Common myeloid progenitor, CD34-positive (primary cell): Measurements from ENCODE around the gene LTB4R.

Experiments used
- CTCF ChIA-PET: fragments of 350-600 bp; sonication (Branson Sonifier 250); formaldehyde crosslinking; loops from one replicate; lab custom pipeline; 2021; ENCODE audit warnings: antibody characterized with exemption; lab: Charles Lee
- POLR2A ChIA-PET: fragments of 350-600 bp; sonication (Branson Sonifier 250); formaldehyde crosslinking; loops from one replicate; lab custom pipeline; 2021; ENCODE audit warnings: antibody characterized with exemption; lab: Charles Lee
- DNase-seq, 3 donors: peaks; one replicate each; pipeline versions ENCODE4 v3.0.0 to v3.0.0-alpha.2; 2013
- H3K27ac ChIP-seq, 2 experiments: 1 replicate in 1 of 2; 2 replicates in 1 of 2; pipeline ENCODE4 v1.7.0; 2013; ENCODE audit warnings: inconsistent platforms in 2 of 2, low read length in 2 of 2, mild to moderate bottlenecking in 2 of 2, low read depth in 1 of 2, moderate library complexity in 1 of 2; ENCODE audit not compliant: severe bottlenecking in 2 of 2, insufficient read depth in 1 of 2, poor library complexity in 1 of 2
- H3K27me3 ChIP-seq, 5 experiments: replicated peaks in 2 of 5; 1 replicate in 3 of 5; 2 replicates in 2 of 5; pipeline versions ENCODE4 v1.6.1 to v1.7.0; 2013; ENCODE audit warnings: low read length in 4 of 5, mild to moderate bottlenecking in 2 of 5, moderate library complexity in 2 of 5, inconsistent platforms in 1 of 5; ENCODE audit not compliant: insufficient read depth in 5 of 5, control insufficient read depth in 4 of 5
- H3K36me3 ChIP-seq, 4 experiments: 1 replicate in 2 of 4; 2 replicates in 2 of 4; pipeline versions ENCODE4 v1.6.1 to v1.7.0; 2013; ENCODE audit warnings: low read length in 3 of 4, control low read depth in 1 of 4, mild to moderate bottlenecking in 1 of 4; ENCODE audit not compliant: control insufficient read depth in 4 of 4, insufficient read depth in 4 of 4
- H3K4me1 ChIP-seq, 4 experiments: 1 replicate in 3 of 4; 2 replicates in 1 of 4; pipeline versions ENCODE4 v1.6.1 to v1.7.1; 2013; ENCODE audit warnings: low read length in 3 of 4, mild to moderate bottlenecking in 3 of 4, control low read depth in 1 of 4, inconsistent platforms in 1 of 4, moderate library complexity in 1 of 4; ENCODE audit not compliant: control insufficient read depth in 4 of 4, insufficient read depth in 4 of 4; ENCODE audit errors: control extremely low read depth in 1 of 4
- H3K4me3 ChIP-seq, 7 experiments: 1 replicate in 4 of 7; 2 replicates in 3 of 7; pipeline versions ENCODE4 v1.5.1 to v1.7.0; 2013; ENCODE audit warnings: mild to moderate bottlenecking in 7 of 7, low read length in 6 of 7, moderate library complexity in 6 of 7, inconsistent platforms in 2 of 7, low read depth in 2 of 7, control low read depth in 1 of 7; ENCODE audit not compliant: insufficient read depth in 4 of 7, control insufficient read depth in 1 of 7; ENCODE audit errors: extremely low read depth in 1 of 7
- H3K9me3 ChIP-seq, 5 experiments: 1 replicate in 4 of 5; 2 replicates in 1 of 5; pipeline versions ENCODE4 v1.6.1 to v1.7.1; 2013; ENCODE audit warnings: low read length in 4 of 5, mild to moderate bottlenecking in 2 of 5, inconsistent platforms in 1 of 5, low read depth in 1 of 5, moderate library complexity in 1 of 5; ENCODE audit not compliant: control insufficient read depth in 4 of 5, insufficient read depth in 2 of 5; ENCODE audit errors: control extremely low read depth in 1 of 5
- WGBS: methylation state at CpG from one replicate; pipeline ENCODE4 v1.1.5; 2013; ENCODE audit not compliant: insufficient coverage; 5-methylcytosine and 5-hydroxymethylcytosine counted together

LTB4R gene

DNA sequence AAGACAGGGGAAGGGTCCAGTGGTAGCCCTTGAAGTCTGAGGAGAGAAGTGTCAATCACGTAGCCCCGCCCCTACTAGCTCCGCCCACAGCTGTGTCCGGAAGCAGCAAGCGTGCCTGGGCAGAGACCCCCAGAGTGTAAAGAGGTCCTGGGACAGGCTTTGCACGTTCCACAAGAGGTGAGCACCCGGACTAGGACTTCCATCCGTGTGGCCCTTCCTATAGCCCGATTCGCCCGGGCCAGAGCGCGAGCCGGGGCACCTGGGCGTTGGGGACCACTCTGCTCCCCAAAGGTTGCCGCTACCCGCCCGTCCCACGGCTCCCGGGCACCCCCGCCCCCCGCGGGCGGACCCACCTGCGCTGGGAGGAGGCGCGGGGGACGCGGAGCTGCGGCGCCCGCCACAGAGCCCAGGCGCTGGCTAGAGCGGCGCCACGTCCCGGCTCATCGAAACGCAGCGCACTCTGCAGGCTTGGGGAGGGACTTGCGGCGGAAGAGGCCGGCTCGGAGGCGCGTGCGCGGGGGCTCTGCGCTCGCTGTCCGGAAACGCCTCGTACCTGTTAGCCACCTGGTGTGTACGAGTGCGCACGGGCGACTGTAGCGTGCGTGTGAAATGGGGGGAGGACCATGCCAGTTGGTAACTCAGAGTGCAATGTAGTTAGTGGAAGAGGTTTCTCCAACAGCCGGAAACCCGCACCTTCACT, 40.0 kb upstream of the LTB4R start, which contains the start of gene RABGGTA:
Gene RABGGTA, minus strand, starts transcription at position 464 of the 700 bp plus-strand sequence. CDS start 482 bp downstream, outside the sequence.
- POLR2A ChIA-PET, result interaction anchor here (0.6 to 1.4 kb wide), 6 partner anchors 9 to 56 kb away, joined by 3 to 6 read pairs (median 4); partner anchors contain the start of genes DHRS1, NOP9 and TINF2
- H3K27me3 ChIP-seq, result no peaks in the 10 kb centered on the region
- peak within 1 kb of the TSS; percentile 74 to 96 (median 85) for H3K4me3 ChIP-seq
- 0% methylated on average over 53 of the region's 61 CpGs for WGBS
- peak within 1 kb of the TSS; percentile 80 to 94 for H3K27ac ChIP-seq
- H3K4me1 ChIP-seq, result peaks cover 2 to 38% (median 18%) of the 10 kb centered on the region in 4 experiments
- DNase-seq, result peak; percentile 93 to 96 (median 96)
- no peaks in the 10 kb centered on the region for H3K9me3 ChIP-seq
- CTCF ChIA-PET, result interaction anchor here (0.7 to 7.7 kb wide), 20 partner anchors 9 to 165 kb away, joined by 3 to 57 read pairs (median 5); partner anchors contain the start of genes CHMP4A, CIDEB, DHRS1 and IRF9
- peaks cover 0 to 25% (median 12%) of the 10 kb centered on the region in 4 experiments for H3K36me3 ChIP-seq

GRCh38 chr14:24271834-24272263, 39.5 kb upstream of the LTB4R start:
- Histone ChIP-seq H3K36me3 (peaks cover 0 to 19% (median 10%) of the 10 kb centered on the region in 4 experiments), H3K9me3 (no peaks in the 10 kb centered on the region), H3K27ac (peak overlapping the region; percentile 58 to 94), H3K4me3 (peak overlapping the region; percentile 74 to 96 (median 85)), H3K4me1 (peaks cover 6 to 43% (median 22%) of the 10 kb centered on the region in 4 experiments), H3K27me3 (no peaks in the 10 kb centered on the region)
- no peak for DNase-seq
- CTCF ChIA-PET, result interaction anchor here (1.0 to 7.7 kb wide), 10 partner anchors 9 to 111 kb away, joined by 3 to 57 read pairs (median 18); partner anchors contain the start of genes CIDEB, DHRS1, IRF9 and LTB4R2
- 31% methylated on average over 3 of the region's 3 CpGs for WGBS
- POLR2A ChIA-PET, result interaction anchor here (0.9 to 1.3 kb wide), 3 partner anchors 28 to 41 kb away, joined by 3 to 6 read pairs (median 3); partner anchors contain the start of genes DHRS1, NOP9 and TINF2

GRCh38 chr14:24272467-24272866, 38.8 kb upstream of the LTB4R start:
- Histone ChIP-seq H3K4me3 (no peak overlapping the region), H3K36me3 (peaks cover 0 to 13% (median 6%) of the 10 kb centered on the region in 4 experiments), H3K9me3 (no peaks in the 10 kb centered on the region), H3K27me3 (no peaks in the 10 kb centered on the region), H3K4me1 (peaks cover 7 to 50% (median 28%) of the 10 kb centered on the region in 4 experiments), H3K27ac (no peak overlapping the region)
- ChIA-PET CTCF (interaction anchor here (1.5 to 7.7 kb wide), 7 partner anchors 8 to 112 kb away, joined by 3 to 57 read pairs (median 27); partner anchors contain the start of genes CIDEB, DHRS1, IRF9 and LTB4R2), POLR2A (no interaction called here)
- WGBS, result 92% methylated on average over 2 of the region's 2 CpGs
- no peak for DNase-seq

DNA sequence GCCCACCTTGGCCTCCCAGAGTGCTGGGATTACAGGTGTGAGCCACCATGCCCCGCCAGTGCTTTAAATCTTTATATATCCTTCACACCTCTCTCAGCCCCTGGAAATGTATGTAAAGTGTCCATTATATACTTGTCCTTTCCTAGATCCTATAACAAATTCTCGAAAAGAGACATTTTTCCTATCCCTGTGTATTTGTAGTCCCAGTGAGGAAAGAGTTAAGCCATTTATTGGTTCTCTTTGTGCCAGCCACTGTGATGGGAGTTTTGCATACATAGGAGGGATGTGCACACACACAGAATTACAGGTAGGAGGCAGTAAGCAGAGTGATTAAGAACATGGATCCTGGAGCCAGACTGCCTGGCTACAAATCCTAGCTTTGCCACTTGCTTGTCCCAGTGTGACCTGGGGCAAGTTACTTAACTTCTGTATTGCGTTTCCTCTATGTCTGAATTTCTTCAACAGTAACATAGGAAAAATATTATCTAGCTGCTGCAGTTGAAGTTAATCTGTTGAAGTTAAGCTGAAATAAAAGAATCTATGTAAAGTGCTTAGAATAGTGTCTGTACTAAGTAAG, 37.8 kb upstream of the LTB4R start:
- Histone ChIP-seq H3K36me3 (peaks cover 0 to 6% (median 2%) of the 10 kb centered on the region in 4 experiments), H3K4me3 (no peak overlapping the region), H3K4me1 (peaks cover 11 to 60% (median 38%) of the 10 kb centered on the region in 4 experiments), H3K27ac (no peak overlapping the region), H3K27me3 (no peaks in the 10 kb centered on the region), H3K9me3 (no peaks in the 10 kb centered on the region)
- peak in 1 of 3 donors; percentile 16 for DNase-seq
- CTCF ChIA-PET, result interaction anchor here (1.3 to 13.1 kb wide), 5 partner anchors 7 to 33 kb away, joined by 4 to 119 read pairs (median 23); partner anchors contain the start of genes CIDEB, LTB4R, LTB4R2 and TINF2
- POLR2A ChIA-PET, result interaction anchor here (1.4 kb wide), 1 partner anchor 31 kb away, joined by 4 read pairs; the partner anchor contains the start of gene TINF2
- no CpG with 5 or more reads among the region's 3 CpGs for WGBS

DNA sequence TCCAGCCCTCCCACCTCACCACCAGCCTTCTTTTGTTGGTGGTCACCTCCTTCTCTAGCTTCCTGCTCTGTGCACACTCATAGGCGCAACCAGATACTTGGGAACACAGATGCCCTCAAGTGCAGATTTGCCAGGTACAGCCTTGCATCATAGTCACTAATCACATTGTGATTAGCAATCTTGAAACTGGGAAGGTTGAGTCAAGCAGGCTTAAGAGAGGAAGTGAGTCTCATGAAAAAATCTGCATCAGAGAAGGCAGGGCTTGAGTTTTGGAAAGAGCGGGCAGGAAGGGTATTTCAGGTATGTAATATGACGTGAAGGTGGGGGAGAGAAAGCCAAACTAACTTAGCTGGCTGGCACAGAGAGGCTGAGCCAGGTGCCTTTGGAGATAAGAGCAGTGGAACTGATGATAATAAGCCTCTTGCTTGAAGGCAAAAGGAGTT, 37.2 kb upstream of the LTB4R start:
- DNase-seq, result peak in 2 of 3 donors; percentile 35 to 56
- Histone ChIP-seq H3K4me3 (no peak overlapping the region), H3K27ac (no peak overlapping the region), H3K4me1 (peaks cover 17 to 66% (median 45%) of the 10 kb centered on the region in 4 experiments), H3K9me3 (no peaks in the 10 kb centered on the region), H3K27me3 (no peaks in the 10 kb centered on the region), H3K36me3 (peaks cover 0 to 4% (median under 1%) of the 10 kb centered on the region in 4 experiments)
- POLR2A ChIA-PET, result interaction anchor here (1.4 kb wide), 1 partner anchor 32 kb away, joined by 4 read pairs; the partner anchor contains the start of gene TINF2
- CTCF ChIA-PET, result interaction anchor here (0.6 to 13.1 kb wide), 6 partner anchors 7 to 626 kb away, joined by 3 to 119 read pairs (median 14); partner anchors contain the start of genes CIDEB, LTB4R, LTB4R2 and TINF2
- 69% methylated on average over 3 of the region's 3 CpGs for WGBS

DNA sequence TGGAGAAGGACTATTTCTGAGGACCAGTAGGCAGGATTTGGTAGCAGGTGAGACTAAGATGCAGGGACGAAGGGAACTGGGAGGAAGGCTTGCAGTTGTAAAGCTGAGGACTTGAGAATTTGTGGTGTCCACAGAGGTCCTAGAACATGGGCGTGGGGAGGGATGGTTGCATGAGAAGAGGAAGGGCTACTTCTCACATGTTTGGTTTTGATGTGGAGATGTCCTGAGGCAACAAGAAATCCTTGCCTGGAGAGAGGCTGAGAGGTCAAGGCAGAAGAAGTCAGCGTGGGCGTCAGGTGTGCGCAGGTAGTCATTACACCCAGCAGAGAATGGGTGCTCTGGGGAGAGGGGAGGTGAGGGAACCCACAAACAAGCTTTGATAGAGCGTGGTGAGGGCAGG, 34.2 kb upstream of the LTB4R start:
- Histone ChIP-seq H3K4me1 (peaks cover 21 to 77% (median 43%) of the 10 kb centered on the region in 4 experiments), H3K4me3 (peak overlapping the region in 1 of 7 experiments; percentile 2), H3K9me3 (no peaks in the 10 kb centered on the region), H3K36me3 (no peaks in the 10 kb centered on the region), H3K27ac (no peak overlapping the region), H3K27me3 (no peaks in the 10 kb centered on the region)
- POLR2A ChIA-PET, result interaction anchor here (1.4 kb wide), 1 partner anchor 34 kb away, joined by 3 read pairs; no protein-coding TSS in a partner anchor
- WGBS, result 97% methylated on average over 6 of the region's 6 CpGs
- CTCF ChIA-PET, result interaction anchor here (0.8 to 13.1 kb wide), 10 partner anchors 10 to 61 kb away, joined by 3 to 153 read pairs (median 6); partner anchors contain the start of genes CIDEB, DHRS1, LTB4R and LTB4R2
- no peak for DNase-seq
